DND-41 (cell line): ENCODE results near the gene CTSH.
A peak's percentile ranks its signal among the peaks of the same experiment; 100 is the strongest.

ENCODE experiments used
- ATAC-seq: fragments of 200-7000 bp; cut with Tn5 transposase; 3 replicates; pipeline ENCODE4 v1.9.1; 2021; ENCODE audit warnings: low read depth; ENCODE audit not compliant: insufficient read depth
- DNase-seq: peaks from one replicate; pipeline ENCODE4 v3.0.0-alpha.2; 2020
- H2AFZ ChIP-seq: 2 replicates; pipeline ENCODE4 v1.6.0; 2012; ENCODE audit warnings: low read depth, low read length
- H3K27ac ChIP-seq: 2 replicates; pipeline ENCODE4 v1.5.1; 2012; ENCODE audit warnings: low read length, inconsistent platforms
- H3K27me3 ChIP-seq: fragments of 200-600 bp; sonication (generic); 2 replicates; pipeline ENCODE4 v1.6.0; 2012; ENCODE audit warnings: low read length, mild to moderate bottlenecking, inconsistent platforms; ENCODE audit not compliant: insufficient read depth, poor library complexity
- H3K36me3 ChIP-seq: 2 replicates; pipeline ENCODE4 v1.5.1; 2012; ENCODE audit warnings: low read length, inconsistent platforms; ENCODE audit not compliant: insufficient read depth
- H3K4me1 ChIP-seq: 2 replicates; pipeline ENCODE4 v1.5.1; 2012; ENCODE audit warnings: mild to moderate bottlenecking, low read length; ENCODE audit not compliant: insufficient read depth
- H3K4me2 ChIP-seq: 2 replicates; pipeline ENCODE4 v1.6.0; 2012; ENCODE audit warnings: mild to moderate bottlenecking, moderate library complexity, low read length, inconsistent platforms; ENCODE audit not compliant: insufficient read depth
- H3K4me3 ChIP-seq, 2 experiments: fragments of 200-600 bp in 1 of 2; shearing (Covaris generic) in 1 of 2; 2 replicates each; pipeline ENCODE4 v1.5.1; 2012 to 2016; ENCODE audit warnings: inconsistent platforms in 2 of 2, low read length in 2 of 2, mild to moderate bottlenecking in 2 of 2, low read depth in 1 of 2, moderate library complexity in 1 of 2
- H3K79me2 ChIP-seq: 2 replicates; pipeline ENCODE4 v1.6.0; 2012; ENCODE audit warnings: low read length, inconsistent platforms; ENCODE audit not compliant: insufficient read depth
- H3K9ac ChIP-seq: 2 replicates; pipeline ENCODE4 v1.6.0; 2012; ENCODE audit warnings: low read depth, mild to moderate bottlenecking, inconsistent platforms, low read length, moderate library complexity
- H3K9me3 ChIP-seq: 2 replicates; pipeline ENCODE4 v1.5.1; 2012; ENCODE audit warnings: low read length, moderate library complexity, mild to moderate bottlenecking, inconsistent platforms; ENCODE audit not compliant: insufficient read depth, severe bottlenecking
- H4K20me1 ChIP-seq: 2 replicates; pipeline ENCODE4 v1.6.0; 2012; ENCODE audit warnings: low read length; ENCODE audit not compliant: insufficient read depth
- EZH2 ChIP-seq: IDR thresholded peaks from 3 replicates; pipeline ENCODE4 v1.6.1; 2012; ENCODE audit warnings: borderline replicate concordance, low read depth, mild to moderate bottlenecking, moderate library complexity, low read length, inconsistent platforms; ENCODE audit not compliant: severe bottlenecking
- TF ChIP-seq, protein P1 (sequence below): IDR thresholded peaks from 2 replicates; pipeline ENCODE4 v1.5.1; 2012; ENCODE audit warnings: borderline replicate concordance, low read length, moderate library complexity, mild to moderate bottlenecking; ENCODE audit not compliant: poor library complexity, severe bottlenecking; ENCODE audit errors: extremely low read depth

CTSH gene

GRCh38 chr15:78938658-78939488 is 6.0 kb downstream of the CTSH start:
- DNase-seq, result no peak
- Histone ChIP-seq H3K4me2 (no peak overlapping the region), H2AFZ (no peak overlapping the region), H3K9me3 (no peaks in the 10 kb centered on the region), H3K27me3 (no peaks in the 10 kb centered on the region), H3K4me3 (no peak overlapping the region), H3K4me1 (peaks cover 13% of the 10 kb centered on the region), H4K20me1 (no peaks in the 10 kb centered on the region), H3K79me2 (no peaks in the 10 kb centered on the region), H3K36me3 (no peaks in the 10 kb centered on the region), H3K9ac (no peak overlapping the region), H3K27ac (no peak overlapping the region)
- no peak for ATAC-seq
- no peak for TF ChIP-seq EZH2
- TF ChIP-seq, protein P1, sequence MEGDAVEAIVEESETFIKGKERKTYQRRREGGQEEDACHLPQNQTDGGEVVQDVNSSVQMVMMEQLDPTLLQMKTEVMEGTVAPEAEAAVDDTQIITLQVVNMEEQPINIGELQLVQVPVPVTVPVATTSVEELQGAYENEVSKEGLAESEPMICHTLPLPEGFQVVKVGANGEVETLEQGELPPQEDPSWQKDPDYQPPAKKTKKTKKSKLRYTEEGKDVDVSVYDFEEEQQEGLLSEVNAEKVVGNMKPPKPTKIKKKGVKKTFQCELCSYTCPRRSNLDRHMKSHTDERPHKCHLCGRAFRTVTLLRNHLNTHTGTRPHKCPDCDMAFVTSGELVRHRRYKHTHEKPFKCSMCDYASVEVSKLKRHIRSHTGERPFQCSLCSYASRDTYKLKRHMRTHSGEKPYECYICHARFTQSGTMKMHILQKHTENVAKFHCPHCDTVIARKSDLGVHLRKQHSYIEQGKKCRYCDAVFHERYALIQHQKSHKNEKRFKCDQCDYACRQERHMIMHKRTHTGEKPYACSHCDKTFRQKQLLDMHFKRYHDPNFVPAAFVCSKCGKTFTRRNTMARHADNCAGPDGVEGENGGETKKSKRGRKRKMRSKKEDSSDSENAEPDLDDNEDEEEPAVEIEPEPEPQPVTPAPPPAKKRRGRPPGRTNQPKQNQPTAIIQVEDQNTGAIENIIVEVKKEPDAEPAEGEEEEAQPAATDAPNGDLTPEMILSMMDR, result no peak

GRCh38 chr15:78937132-78937739 is 7.6 kb downstream of the CTSH start:
- Histone ChIP-seq H2AFZ (peak overlapping the region; percentile 25), H3K79me2 (no peaks in the 10 kb centered on the region), H4K20me1 (no peaks in the 10 kb centered on the region), H3K27me3 (no peaks in the 10 kb centered on the region), H3K4me3 (no peak overlapping the region), H3K36me3 (no peaks in the 10 kb centered on the region), H3K9ac (peak overlapping the region; percentile 21; the same call in 1 of the 2 replicates), H3K4me1 (peaks cover 13% of the 10 kb centered on the region), H3K4me2 (peak overlapping the region; percentile 7; the same call in 1 of the 2 replicates), H3K9me3 (no peaks in the 10 kb centered on the region), H3K27ac (peak overlapping the region; percentile 63; the same call in 1 of the 2 replicates)
- TF ChIP-seq EZH2, result no peak
- TF ChIP-seq, protein P1, result no peak
- DNase-seq (peak; percentile 87), ATAC-seq (peak; percentile 92)

DNA sequence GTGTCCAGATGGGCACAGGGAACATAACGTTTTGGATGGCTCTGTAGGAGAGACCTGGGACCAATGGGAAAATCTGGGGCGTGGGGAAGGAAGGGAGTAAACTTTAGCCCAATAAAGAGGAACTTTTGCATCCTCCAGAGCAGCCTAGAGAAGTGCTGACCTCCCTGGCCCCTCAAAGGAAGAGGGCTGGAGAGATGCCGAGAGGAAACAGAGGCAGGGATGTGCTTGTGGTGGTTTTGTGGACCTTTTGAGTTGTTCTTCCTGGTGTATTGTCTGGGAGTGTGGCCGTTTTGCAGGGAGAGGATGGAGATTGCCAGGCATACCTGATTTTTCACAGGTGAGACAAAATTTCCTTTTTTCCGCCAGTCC is 10.2 kb downstream of the CTSH start:
- Histone ChIP-seq H3K27ac (no peak overlapping the region), H2AFZ (no peak overlapping the region), H4K20me1 (no peaks in the 10 kb centered on the region), H3K9me3 (no peaks in the 10 kb centered on the region), H3K36me3 (no peaks in the 10 kb centered on the region), H3K4me3 (no peak overlapping the region), H3K79me2 (no peaks in the 10 kb centered on the region), H3K9ac (no peak overlapping the region), H3K27me3 (no peaks in the 10 kb centered on the region), H3K4me1 (peaks cover 13% of the 10 kb centered on the region), H3K4me2 (no peak overlapping the region)
- no peak for DNase-seq
- ATAC-seq, result no peak
- TF ChIP-seq, protein P1, result no peak
- no peak for TF ChIP-seq EZH2
